Measurements from ENCODE around the gene TSC22D3.

DNA sequence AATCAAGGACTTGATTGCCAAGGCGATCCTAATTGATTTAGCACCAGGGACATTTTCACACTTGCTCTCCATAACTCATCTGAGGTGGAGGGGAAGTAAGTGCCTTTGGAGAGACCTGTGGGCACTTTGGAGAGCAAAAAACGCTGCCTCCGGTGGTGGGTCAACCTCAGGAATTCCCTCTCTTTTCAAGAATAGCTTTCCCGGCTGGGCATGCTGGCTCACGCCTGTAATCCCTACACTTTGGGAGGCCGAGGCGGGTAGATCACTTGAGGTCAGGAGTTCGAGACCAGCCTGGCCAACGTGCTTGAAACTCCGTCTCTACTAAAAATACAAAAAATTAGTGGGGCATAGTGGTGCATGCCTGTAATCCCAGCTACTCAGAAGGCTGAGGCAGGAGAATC is 98.1 kb downstream of the TSC22D3 start:
- TF ChIP-seq, protein P1, sequence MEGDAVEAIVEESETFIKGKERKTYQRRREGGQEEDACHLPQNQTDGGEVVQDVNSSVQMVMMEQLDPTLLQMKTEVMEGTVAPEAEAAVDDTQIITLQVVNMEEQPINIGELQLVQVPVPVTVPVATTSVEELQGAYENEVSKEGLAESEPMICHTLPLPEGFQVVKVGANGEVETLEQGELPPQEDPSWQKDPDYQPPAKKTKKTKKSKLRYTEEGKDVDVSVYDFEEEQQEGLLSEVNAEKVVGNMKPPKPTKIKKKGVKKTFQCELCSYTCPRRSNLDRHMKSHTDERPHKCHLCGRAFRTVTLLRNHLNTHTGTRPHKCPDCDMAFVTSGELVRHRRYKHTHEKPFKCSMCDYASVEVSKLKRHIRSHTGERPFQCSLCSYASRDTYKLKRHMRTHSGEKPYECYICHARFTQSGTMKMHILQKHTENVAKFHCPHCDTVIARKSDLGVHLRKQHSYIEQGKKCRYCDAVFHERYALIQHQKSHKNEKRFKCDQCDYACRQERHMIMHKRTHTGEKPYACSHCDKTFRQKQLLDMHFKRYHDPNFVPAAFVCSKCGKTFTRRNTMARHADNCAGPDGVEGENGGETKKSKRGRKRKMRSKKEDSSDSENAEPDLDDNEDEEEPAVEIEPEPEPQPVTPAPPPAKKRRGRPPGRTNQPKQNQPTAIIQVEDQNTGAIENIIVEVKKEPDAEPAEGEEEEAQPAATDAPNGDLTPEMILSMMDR (IDR thresholded peaks at IDR 0.05): no peak
- no peak for TF ChIP-seq POLR2A (IDR thresholded peaks at IDR 0.05)
